Ishikawa (cell line): ENCODE measurements around the gene POU3F1.

Experiments
- CEBPB ChIP-seq: IDR thresholded peaks from 2 replicates; pipeline ENCODE4 v1.6.1; 2012
- EGR1 ChIP-seq: IDR thresholded peaks from 2 replicates; pipeline ENCODE4 v1.6.1; 2012
- EP300 ChIP-seq: IDR thresholded peaks from 2 replicates; pipeline ENCODE4 v1.6.1; 2012; ENCODE audit warnings: borderline replicate concordance
- RAD21 ChIP-seq: IDR thresholded peaks from 2 replicates; pipeline ENCODE4 v1.6.1; 2012; ENCODE audit warnings: low read depth
- TAF1 ChIP-seq: IDR thresholded peaks from 2 replicates; pipeline ENCODE4 v1.6.1; 2012; ENCODE audit warnings: low read depth, mild to moderate bottlenecking
- TCF12 ChIP-seq: IDR thresholded peaks from 2 replicates; pipeline ENCODE4 v1.6.1; 2012; ENCODE audit warnings: low read depth
- TEAD4 ChIP-seq: IDR thresholded peaks from 2 replicates; pipeline ENCODE4 v1.6.1; 2012
- YY1 ChIP-seq: IDR thresholded peaks from 2 replicates; pipeline ENCODE4 v1.6.1; 2012; ENCODE audit warnings: low read depth
- TF ChIP-seq, protein P1 (sequence below): IDR thresholded peaks from 2 replicates; pipeline ENCODE4 v1.6.1; 2012; ENCODE audit warnings: low read depth, mild to moderate bottlenecking

DNA sequence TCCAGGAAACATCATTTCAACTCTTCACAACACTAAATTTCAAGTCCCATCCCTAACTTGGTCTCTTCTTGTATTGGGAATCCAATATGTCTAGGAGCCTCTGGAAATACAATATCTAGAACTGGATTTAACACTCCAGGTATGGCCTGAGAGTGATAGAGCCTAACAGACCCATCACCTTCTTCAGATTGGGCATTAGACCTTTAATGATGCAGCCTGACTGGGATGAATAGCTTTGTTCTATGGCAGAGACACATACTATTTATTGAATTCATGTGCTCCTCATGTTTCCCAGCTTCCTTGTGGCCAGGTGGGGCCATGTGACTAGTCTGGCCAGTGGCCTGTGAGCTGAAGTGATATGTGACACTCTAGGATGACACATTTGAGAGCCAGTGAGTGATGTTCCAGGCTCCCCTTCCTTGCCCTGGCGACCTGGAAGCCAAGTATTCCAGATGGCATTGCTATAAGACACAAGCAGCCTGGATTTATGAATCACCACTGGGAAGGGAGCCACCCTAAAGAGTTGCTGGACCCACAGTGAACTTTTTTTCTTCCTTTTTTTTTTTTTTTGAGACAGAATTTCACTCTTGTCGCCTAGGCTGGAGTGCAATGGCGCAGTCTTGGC lies 31.0 kb upstream of the POU3F1 start:
- no peak for TF ChIP-seq YY1
- TF ChIP-seq EP300 = no peak
- TF ChIP-seq, protein P1, sequence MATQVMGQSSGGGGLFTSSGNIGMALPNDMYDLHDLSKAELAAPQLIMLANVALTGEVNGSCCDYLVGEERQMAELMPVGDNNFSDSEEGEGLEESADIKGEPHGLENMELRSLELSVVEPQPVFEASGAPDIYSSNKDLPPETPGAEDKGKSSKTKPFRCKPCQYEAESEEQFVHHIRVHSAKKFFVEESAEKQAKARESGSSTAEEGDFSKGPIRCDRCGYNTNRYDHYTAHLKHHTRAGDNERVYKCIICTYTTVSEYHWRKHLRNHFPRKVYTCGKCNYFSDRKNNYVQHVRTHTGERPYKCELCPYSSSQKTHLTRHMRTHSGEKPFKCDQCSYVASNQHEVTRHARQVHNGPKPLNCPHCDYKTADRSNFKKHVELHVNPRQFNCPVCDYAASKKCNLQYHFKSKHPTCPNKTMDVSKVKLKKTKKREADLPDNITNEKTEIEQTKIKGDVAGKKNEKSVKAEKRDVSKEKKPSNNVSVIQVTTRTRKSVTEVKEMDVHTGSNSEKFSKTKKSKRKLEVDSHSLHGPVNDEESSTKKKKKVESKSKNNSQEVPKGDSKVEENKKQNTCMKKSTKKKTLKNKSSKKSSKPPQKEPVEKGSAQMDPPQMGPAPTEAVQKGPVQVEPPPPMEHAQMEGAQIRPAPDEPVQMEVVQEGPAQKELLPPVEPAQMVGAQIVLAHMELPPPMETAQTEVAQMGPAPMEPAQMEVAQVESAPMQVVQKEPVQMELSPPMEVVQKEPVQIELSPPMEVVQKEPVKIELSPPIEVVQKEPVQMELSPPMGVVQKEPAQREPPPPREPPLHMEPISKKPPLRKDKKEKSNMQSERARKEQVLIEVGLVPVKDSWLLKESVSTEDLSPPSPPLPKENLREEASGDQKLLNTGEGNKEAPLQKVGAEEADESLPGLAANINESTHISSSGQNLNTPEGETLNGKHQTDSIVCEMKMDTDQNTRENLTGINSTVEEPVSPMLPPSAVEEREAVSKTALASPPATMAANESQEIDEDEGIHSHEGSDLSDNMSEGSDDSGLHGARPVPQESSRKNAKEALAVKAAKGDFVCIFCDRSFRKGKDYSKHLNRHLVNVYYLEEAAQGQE = no peak
- TF ChIP-seq TCF12 = no peak
- no peak for TF ChIP-seq EGR1
- no peak for TF ChIP-seq TAF1
- no peak for TF ChIP-seq CEBPB
- TF ChIP-seq TEAD4 = no peak
- no peak for TF ChIP-seq RAD21
